NCI-H2029 treated with DMSO at 0.1 percent for 48 hours (cell line): Measurements from ENCODE around the gene TRAF2.

Experiments
- DNase-seq: peaks from one replicate; lab custom pipeline; 2025; lab: John Stamatoyannopoulos, UW

Gene TRAF2

GRCh38 chr9:136847088-136847825 is 39.1 kb upstream of the TRAF2 start:
- no peak for DNase-seq

GRCh38 chr9:136847826-136848392 is 38.4 kb upstream of the TRAF2 start:
- DNase-seq, result peak; percentile 42

GRCh38 chr9:136848393-136849037 is 37.8 kb upstream of the TRAF2 start:
- no peak for DNase-seq

- peak; percentile 94 for DNase-seq
These were observed 37.0 kb upstream of the TRAF2 start, which contains the start of gene PHPT1 for GRCh38 chr9:136849038-136849959. PHPT1 (plus strand) TSS chr9:136849409; CDS start chr9:136849431, 22 bp downstream.

GRCh38 chr9:136849960-136850865 is 36.1 kb upstream of the TRAF2 start:
- DNase-seq, result no peak

- DNase-seq, result no peak
These were observed 35.2 kb upstream of the TRAF2 start for GRCh38 chr9:136850866-136851775.

- DNase-seq, result no peak
These were observed 34.2 kb upstream of the TRAF2 start, which contains the start of gene MAMDC4 for GRCh38 chr9:136851941-136852663. MAMDC4 (plus strand) TSS chr9:136852346; CDS start chr9:136852417, 71 bp downstream.

GRCh38 chr9:136852664-136853595 is 33.4 kb upstream of the TRAF2 start:
- no peak for DNase-seq

GRCh38 chr9:136853596-136854112 is 32.7 kb upstream of the TRAF2 start:
- DNase-seq, result no peak

GRCh38 chr9:136854113-136854841 is 32.0 kb upstream of the TRAF2 start:
- no peak for DNase-seq

- DNase-seq, result no peak
These were observed 31.4 kb upstream of the TRAF2 start for GRCh38 chr9:136854842-136855460.

- no peak for DNase-seq
These were observed 30.7 kb upstream of the TRAF2 start for GRCh38 chr9:136855461-136856078.

- no peak for DNase-seq
These were observed 30.2 kb upstream of the TRAF2 start for GRCh38 chr9:136856079-136856476.

- no peak for DNase-seq
These were observed 29.7 kb upstream of the TRAF2 start for GRCh38 chr9:136856541-136857141.

GRCh38 chr9:136857166-136857565 is 29.1 kb upstream of the TRAF2 start:
- no peak for DNase-seq
